Measurements from ENCODE around the gene AP3S1.

AP3S1 gene

GRCh38 chr5:115840873-115841272 lies 862 bp upstream of the AP3S1 start:
- no peak for TF ChIP-seq CTCF (IDR thresholded peaks at IDR 0.05; ENCODE audit: low read depth, low read length, missing control alignments)
- H3K4me3 ChIP-seq (ENCODE audit: low read depth, low read length), result peak overlapping the region; percentile 100
- no peak for DNase-seq (ENCODE audit: low read depth)

- peak overlapping the region; percentile 100 for H3K4me3 ChIP-seq (ENCODE audit: low read depth, low read length)
- peak; percentile 9 for TF ChIP-seq CTCF (IDR thresholded peaks at IDR 0.05; ENCODE audit: low read depth, low read length, missing control alignments)
- DNase-seq (ENCODE audit: low read depth), result peak; percentile 26
Measured at GRCh38 chr5:115842089-115842935, 577 bp downstream of the AP3S1 start.

DNA sequence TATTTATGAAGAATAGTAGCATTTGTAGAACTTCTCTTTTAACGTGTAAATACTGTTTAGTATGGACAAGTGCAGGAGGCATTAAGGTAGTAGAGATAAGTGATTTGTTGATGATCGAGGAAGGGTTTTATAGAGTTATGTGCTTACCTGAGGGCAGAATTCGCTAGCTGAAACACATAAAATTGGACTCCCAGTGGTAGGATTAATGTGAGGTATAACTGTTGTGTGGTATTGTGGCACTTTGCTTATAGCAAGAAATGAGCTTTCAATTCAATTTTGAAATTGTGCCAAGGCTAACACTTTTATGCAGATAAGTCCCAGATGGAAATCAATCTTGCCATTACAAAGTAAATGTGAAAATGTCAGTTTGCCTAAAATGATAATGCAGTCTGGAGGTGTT lies 1.2 kb downstream of the AP3S1 start:
- no peak for TF ChIP-seq CTCF (IDR thresholded peaks at IDR 0.05; ENCODE audit: low read depth, low read length, missing control alignments)
- peak overlapping the region; percentile 100 for H3K4me3 ChIP-seq (ENCODE audit: low read depth, low read length)
- DNase-seq (ENCODE audit: low read depth), result no peak

- peak overlapping the region; percentile 100 for H3K4me3 ChIP-seq (ENCODE audit: low read depth, low read length)
- TF ChIP-seq CTCF (IDR thresholded peaks at IDR 0.05; ENCODE audit: low read depth, low read length, missing control alignments), result no peak
- DNase-seq (ENCODE audit: low read depth), result no peak
Measured at GRCh38 chr5:115843444-115844130, 1.9 kb downstream of the AP3S1 start.

- H3K4me3 ChIP-seq (ENCODE audit: low read depth, low read length), result no peak overlapping the region
- DNase-seq (ENCODE audit: low read depth), result no peak
- no peak for TF ChIP-seq CTCF (IDR thresholded peaks at IDR 0.05; ENCODE audit: low read depth, low read length, missing control alignments)
Measured at GRCh38 chr5:115844321-115844817, 2.6 kb downstream of the AP3S1 start.

DNA sequence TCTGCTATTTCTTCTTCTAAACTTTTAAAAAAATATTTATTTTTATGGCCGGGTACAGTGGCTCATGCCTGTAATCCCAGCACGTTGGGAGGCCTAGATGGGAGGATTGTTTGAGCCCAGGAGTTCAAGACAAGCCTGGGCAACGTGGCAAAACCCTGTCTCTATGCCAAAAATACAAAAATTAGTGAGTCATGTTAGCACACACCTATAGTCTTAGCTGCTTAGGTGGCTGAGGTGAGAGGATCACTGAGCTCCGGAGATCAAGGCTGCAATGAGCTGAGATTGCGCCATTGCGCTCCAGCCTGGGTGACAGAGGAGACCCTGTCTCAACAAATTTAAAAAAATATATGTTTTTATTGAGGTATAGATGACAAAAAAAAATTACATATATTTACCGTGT lies 5.6 kb downstream of the AP3S1 start:
- no peak overlapping the region for H3K4me3 ChIP-seq (ENCODE audit: low read depth, low read length)
- TF ChIP-seq CTCF (IDR thresholded peaks at IDR 0.05; ENCODE audit: low read depth, low read length, missing control alignments), result no peak

More for the DNA sequence above, 5.6 kb downstream of the AP3S1 start:
- DNase-seq (ENCODE audit: low read depth), result no peak
